OCI-LY3 (cell line): Measurements from ENCODE around the gene FUT4.

ENCODE experiments used
- H2AFZ ChIP-seq: fragments of 200-600, 300-600 bp; shearing (Covaris generic); 2 replicates; pipeline ENCODE4 v1.6.0; 2014; ENCODE audit warnings: antibody characterized with exemption, low read depth, low read length
- H3K27ac ChIP-seq: fragments of 200-600, 300-600 bp; sonication (generic); 2 replicates; pipeline ENCODE4 v1.5.1; 2014; ENCODE audit warnings: mild to moderate bottlenecking, low read length, moderate library complexity, mixed read lengths
- H3K27me3 ChIP-seq: fragments of 200-600, 300-600 bp; sonication (generic); 2 replicates; pipeline ENCODE4 v1.6.1; 2014; ENCODE audit warnings: low read depth, low read length, mixed read lengths
- H3K36me3 ChIP-seq: fragments of 200-600, 300-600 bp; sonication (generic); replicated peaks from 2 replicates; pipeline ENCODE3; 2014; ENCODE audit warnings: low read depth, low read length, mixed read lengths
- H3K4me1 ChIP-seq: fragments of 300-600, 200-600 bp; sonication (generic); 2 replicates; pipeline ENCODE4 v1.6.1; 2014; ENCODE audit warnings: low read length, mixed read lengths
- H3K4me2 ChIP-seq: fragments of 200-600, 300-600 bp; sonication (generic); 2 replicates; pipeline ENCODE4 v1.6.1; 2014; ENCODE audit warnings: low read length, mixed read lengths
- H3K4me3 ChIP-seq: fragments of 300-600, 200-600 bp; sonication (generic); 2 replicates; pipeline ENCODE4 v1.5.1; 2014; ENCODE audit warnings: antibody characterized with exemption, mild to moderate bottlenecking, low read length, moderate library complexity
- H3K79me2 ChIP-seq: fragments of 300-600, 200-600 bp; shearing (Covaris generic); 2 replicates; pipeline ENCODE4 v1.6.1; 2014; ENCODE audit warnings: mild to moderate bottlenecking, low read length, mixed read lengths
- H3K9ac ChIP-seq: fragments of 300-600, 200-600 bp; shearing (Covaris generic); 2 replicates; pipeline ENCODE4 v1.6.0; 2014; ENCODE audit warnings: mild to moderate bottlenecking, low read length, moderate library complexity
- H3K9me3 ChIP-seq: fragments of 200-600, 300-600 bp; shearing (Covaris generic); 2 replicates; pipeline ENCODE4 v1.6.1; 2014; ENCODE audit warnings: low read length, mixed read lengths; ENCODE audit not compliant: insufficient read depth
- H4K20me1 ChIP-seq: fragments of 200-600, 300-600 bp; sonication (generic); 2 replicates; pipeline ENCODE4 v1.6.1; 2016; ENCODE audit warnings: low read length, mixed read lengths; ENCODE audit not compliant: insufficient read depth
- EZH2phosphoT487 ChIP-seq: fragments of 200-600 bp; shearing (Covaris generic); IDR thresholded peaks from 2 replicates; pipeline ENCODE4 v1.6.1; 2018; ENCODE audit warnings: antibody characterized with exemption, mixed run types, low read depth
- TF ChIP-seq, protein P1 (sequence below): fragments of 200-600, 300-600 bp; sonication (generic); IDR thresholded peaks from 2 replicates; pipeline ENCODE4 v1.5.1; 2014; ENCODE audit warnings: antibody characterized with exemption, low read length, low read depth

FUT4 gene

DNA sequence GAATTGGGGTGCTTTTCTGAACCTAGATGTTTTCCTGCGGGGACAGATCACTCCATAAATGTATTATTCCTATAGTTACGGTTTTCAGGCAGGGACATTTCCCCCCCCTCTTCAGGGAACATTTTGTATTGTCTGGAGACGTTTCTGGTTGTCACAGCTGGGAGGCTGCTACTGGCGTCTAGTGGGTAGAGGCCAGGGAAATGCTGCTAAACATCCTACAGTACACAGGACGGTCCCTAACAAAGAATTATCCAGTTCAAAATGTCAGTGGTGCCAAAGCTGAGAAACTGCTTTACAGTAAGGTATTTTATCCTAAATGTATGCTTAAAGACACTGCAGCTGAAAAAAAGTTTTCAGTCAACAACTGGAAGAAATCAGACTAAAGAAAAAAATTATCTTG is 42.8 kb downstream of the FUT4 start:
- TF ChIP-seq, protein P1, sequence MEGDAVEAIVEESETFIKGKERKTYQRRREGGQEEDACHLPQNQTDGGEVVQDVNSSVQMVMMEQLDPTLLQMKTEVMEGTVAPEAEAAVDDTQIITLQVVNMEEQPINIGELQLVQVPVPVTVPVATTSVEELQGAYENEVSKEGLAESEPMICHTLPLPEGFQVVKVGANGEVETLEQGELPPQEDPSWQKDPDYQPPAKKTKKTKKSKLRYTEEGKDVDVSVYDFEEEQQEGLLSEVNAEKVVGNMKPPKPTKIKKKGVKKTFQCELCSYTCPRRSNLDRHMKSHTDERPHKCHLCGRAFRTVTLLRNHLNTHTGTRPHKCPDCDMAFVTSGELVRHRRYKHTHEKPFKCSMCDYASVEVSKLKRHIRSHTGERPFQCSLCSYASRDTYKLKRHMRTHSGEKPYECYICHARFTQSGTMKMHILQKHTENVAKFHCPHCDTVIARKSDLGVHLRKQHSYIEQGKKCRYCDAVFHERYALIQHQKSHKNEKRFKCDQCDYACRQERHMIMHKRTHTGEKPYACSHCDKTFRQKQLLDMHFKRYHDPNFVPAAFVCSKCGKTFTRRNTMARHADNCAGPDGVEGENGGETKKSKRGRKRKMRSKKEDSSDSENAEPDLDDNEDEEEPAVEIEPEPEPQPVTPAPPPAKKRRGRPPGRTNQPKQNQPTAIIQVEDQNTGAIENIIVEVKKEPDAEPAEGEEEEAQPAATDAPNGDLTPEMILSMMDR = no peak
- TF ChIP-seq EZH2phosphoT487 = no peak
- Histone ChIP-seq H3K4me1 (peaks cover 31% of the 10 kb centered on the region), H3K79me2 (no peaks in the 10 kb centered on the region), H3K9ac (no peak overlapping the region), H4K20me1 (no peaks in the 10 kb centered on the region), H3K27me3 (peaks cover 36% of the 10 kb centered on the region), H3K4me3 (no peak overlapping the region), H3K36me3 (no peaks in the 10 kb centered on the region), H2AFZ (no peak overlapping the region), H3K4me2 (no peak overlapping the region), H3K9me3 (no peaks in the 10 kb centered on the region), H3K27ac (no peak overlapping the region)

DNA sequence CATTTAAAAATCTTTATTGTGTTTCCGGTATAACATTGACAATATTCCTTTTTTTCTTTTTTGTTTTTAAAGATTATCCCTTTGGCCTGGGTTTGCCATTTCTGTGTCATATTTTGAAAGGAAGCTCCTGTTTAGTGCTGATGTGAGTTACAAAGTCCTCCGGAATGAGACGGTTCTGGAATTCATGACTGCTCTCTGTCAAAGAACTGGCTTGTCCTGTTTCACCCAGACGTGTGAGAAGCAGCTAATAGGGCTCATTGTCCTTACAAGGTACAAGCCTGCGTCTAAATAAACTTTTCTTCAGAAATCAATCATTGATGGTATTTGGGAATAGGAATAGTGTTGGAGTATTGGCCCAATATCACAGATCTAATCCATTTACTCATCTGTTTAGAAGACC is 43.3 kb downstream of the FUT4 start:
- Histone ChIP-seq H3K9me3 (no peaks in the 10 kb centered on the region), H3K4me2 (no peak overlapping the region)

DNA sequence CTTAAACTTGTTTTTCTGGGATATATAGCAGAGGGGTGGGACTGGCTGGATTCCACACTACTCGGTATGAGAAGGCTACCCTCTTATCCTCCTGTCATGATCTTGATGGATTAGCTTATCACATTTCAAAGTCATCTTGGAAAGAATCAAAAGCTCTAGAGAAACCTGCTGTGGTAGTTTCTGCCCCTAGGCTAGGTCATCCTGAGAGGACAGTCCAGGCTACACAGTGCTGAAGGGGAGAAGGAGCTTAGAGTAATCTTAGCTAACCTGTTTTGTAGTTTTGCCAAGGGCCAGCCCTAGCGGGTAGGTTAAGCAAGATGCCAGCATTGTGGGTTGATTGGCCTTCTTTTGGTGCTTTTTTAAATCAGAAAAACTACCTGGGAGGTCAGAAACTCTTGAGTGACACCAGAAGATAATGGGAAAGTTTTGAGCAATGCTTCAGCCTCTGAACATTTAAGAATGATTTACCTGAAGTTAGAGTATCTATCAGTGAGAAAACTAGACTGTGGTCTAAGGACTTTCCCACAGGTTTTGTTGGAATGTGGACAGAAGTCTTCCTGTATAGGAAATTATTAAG is 44.7 kb downstream of the FUT4 start:
- Histone ChIP-seq H3K79me2 (no peaks in the 10 kb centered on the region), H3K4me2 (no peak overlapping the region), H3K9ac (no peak overlapping the region), H3K4me1 (peaks cover 12% of the 10 kb centered on the region), H3K27me3 (peaks cover 41% of the 10 kb centered on the region), H3K4me3 (no peak overlapping the region), H2AFZ (no peak overlapping the region), H4K20me1 (no peaks in the 10 kb centered on the region), H3K27ac (no peak overlapping the region), H3K9me3 (no peaks in the 10 kb centered on the region), H3K36me3 (no peaks in the 10 kb centered on the region)
- TF ChIP-seq, protein P1 = no peak
- no peak for TF ChIP-seq EZH2phosphoT487

More for the DNA sequence above, 43.3 kb downstream of the FUT4 start:
- H3K27me3 ChIP-seq = peaks cover 38% of the 10 kb centered on the region
- H3K27ac ChIP-seq = no peak overlapping the region
- TF ChIP-seq, protein P1 = no peak
- TF ChIP-seq EZH2phosphoT487 = no peak
- H2AFZ ChIP-seq = no peak overlapping the region
- no peaks in the 10 kb centered on the region for H3K79me2 ChIP-seq
- H3K9ac ChIP-seq = no peak overlapping the region
- H3K36me3 ChIP-seq = no peaks in the 10 kb centered on the region
- H3K4me1 ChIP-seq = peaks cover 27% of the 10 kb centered on the region
- H4K20me1 ChIP-seq = no peaks in the 10 kb centered on the region
- no peak overlapping the region for H3K4me3 ChIP-seq

DNA sequence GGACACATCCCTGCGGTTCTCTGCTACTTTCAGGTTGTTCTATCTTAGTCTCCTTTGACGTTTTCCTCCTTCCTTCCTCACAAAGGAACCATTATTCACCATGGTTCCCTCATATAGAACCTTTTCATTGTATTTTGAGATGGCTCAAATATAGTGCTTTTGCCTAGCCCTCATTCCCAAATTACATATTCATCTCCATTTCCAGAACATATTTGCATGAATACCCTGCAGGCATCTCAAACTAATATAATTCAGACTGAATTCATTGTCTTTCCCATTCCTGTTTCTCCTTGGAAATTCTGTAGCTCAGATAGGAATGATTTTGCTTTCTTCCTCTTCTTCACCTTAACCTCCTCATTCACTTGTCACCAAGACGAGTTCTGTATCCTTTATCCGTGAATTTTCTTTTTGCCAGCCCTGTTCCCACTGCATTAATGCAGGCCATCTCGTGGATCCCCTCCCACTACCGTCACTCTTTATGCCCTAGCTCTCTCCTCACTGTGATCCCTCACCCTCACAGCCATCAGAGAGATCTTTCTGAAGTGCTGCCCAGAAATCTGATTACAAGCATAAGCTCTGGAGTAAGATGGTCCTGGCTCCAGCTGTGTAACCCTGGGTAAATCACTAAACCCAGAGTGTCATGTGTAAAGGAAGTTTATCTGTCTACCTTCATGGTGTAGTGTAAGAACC is 46.8 kb downstream of the FUT4 start:
- Histone ChIP-seq H3K9me3 (no peaks in the 10 kb centered on the region), H2AFZ (no peak overlapping the region), H3K79me2 (no peaks in the 10 kb centered on the region), H3K27ac (no peak overlapping the region), H3K36me3 (no peaks in the 10 kb centered on the region), H4K20me1 (no peaks in the 10 kb centered on the region), H3K27me3 (peaks cover 41% of the 10 kb centered on the region), H3K9ac (no peak overlapping the region), H3K4me1 (no peaks in the 10 kb centered on the region), H3K4me3 (no peak overlapping the region), H3K4me2 (no peak overlapping the region)
- TF ChIP-seq EZH2phosphoT487 = no peak
- TF ChIP-seq, protein P1 = no peak
